Measurements from ENCODE around the gene COL5A2. TPM values are rescaled to one million over a fixed set of nuclear protein-coding genes. Genes with fewer than 3 reads are reported as not detected.

The COL5A2 gene
- total RNA-seq, result 100 to 1,000 TPM in 1 of 3 donors, 10 to 100 TPM in 2; 22.7 to 111 (median 30.8) TPM

- peak within 1 kb of the TSS; percentile 53 to 63 (median 55) for H3K4me3 ChIP-seq
- no peaks in the 10 kb centered on the region for H3K9me3 ChIP-seq
- H3K27me3 ChIP-seq, result no peaks in the 10 kb centered on the region
- intact Hi-C loops (cut with DNase I; ENCODE audit: low total_unique reads), result no loop called here
- H3K36me3 ChIP-seq, result no peaks in the 10 kb centered on the region
- TF ChIP-seq POLR2AphosphoS5 (IDR thresholded peaks at IDR 0.05) (peak in 1 of 3 donors; percentile 55), POLR2A (IDR thresholded peaks at IDR 0.05) (no peak)
- no peaks in the 10 kb centered on the region for H3K4me1 ChIP-seq
- DNase-seq (ENCODE audit: low spot score in 2 of 2), result peak in 1 of 2 donors; percentile 25
- peak within 1 kb of the TSS; percentile 52 to 65 for H3K27ac ChIP-seq
These were observed at the start of gene COL5A2 for GRCh38 chr2:189179570-189179950. Gene COL5A2, minus strand, starts transcription at chr2:189179761. Its CDS starts 157 bp downstream, at chr2:189179604.

GRCh38 chr2:189226017-189226416, 46.5 kb upstream of the COL5A2 start:
- no peak for DNase-seq (ENCODE audit: low spot score in 2 of 2)
- Histone ChIP-seq H3K4me1 (no peaks in the 10 kb centered on the region), H3K36me3 (no peaks in the 10 kb centered on the region), H3K27ac (no peak overlapping the region), H3K27me3 (no peaks in the 10 kb centered on the region), H3K9me3 (no peaks in the 10 kb centered on the region), H3K4me3 (no peak overlapping the region)
- intact Hi-C loops (cut with DNase I; ENCODE audit: low total_unique reads), result no loop called here
- TF ChIP-seq CTCF (IDR thresholded peaks at IDR 0.05) (no peak), POLR2AphosphoS5 (IDR thresholded peaks at IDR 0.05) (no peak), POLR2A (IDR thresholded peaks at IDR 0.05) (no peak)

- Histone ChIP-seq H3K36me3 (no peaks in the 10 kb centered on the region), H3K4me3 (no peak overlapping the region), H3K27ac (no peak overlapping the region), H3K9me3 (no peaks in the 10 kb centered on the region), H3K4me1 (no peaks in the 10 kb centered on the region), H3K27me3 (no peaks in the 10 kb centered on the region)
- TF ChIP-seq POLR2A (IDR thresholded peaks at IDR 0.05), result no peak
- no peak for TF ChIP-seq CTCF (IDR thresholded peaks at IDR 0.05)
- no peak for TF ChIP-seq POLR2AphosphoS5 (IDR thresholded peaks at IDR 0.05)
- DNase-seq (ENCODE audit: low spot score in 2 of 2), result no peak
- intact Hi-C loops (cut with DNase I; ENCODE audit: low total_unique reads), result no loop called here
These were observed 45.5 kb upstream of the COL5A2 start for GRCh38 chr2:189225032-189225431.

- no peak for DNase-seq (ENCODE audit: low spot score in 2 of 2)
- no peaks in the 10 kb centered on the region for H3K27me3 ChIP-seq
- H3K4me1 ChIP-seq, result no peaks in the 10 kb centered on the region
- H3K4me3 ChIP-seq, result no peak overlapping the region
- TF ChIP-seq CTCF (IDR thresholded peaks at IDR 0.05) (no peak), POLR2A (IDR thresholded peaks at IDR 0.05) (no peak), POLR2AphosphoS5 (IDR thresholded peaks at IDR 0.05) (no peak)
- no peaks in the 10 kb centered on the region for H3K36me3 ChIP-seq
- no peak overlapping the region for H3K27ac ChIP-seq
- intact Hi-C loops (cut with DNase I; ENCODE audit: low total_unique reads), result no loop called here
- H3K9me3 ChIP-seq, result no peaks in the 10 kb centered on the region
These were observed 43.0 kb upstream of the COL5A2 start for GRCh38 chr2:189222468-189223105.

- H3K4me3 ChIP-seq, result no peak overlapping the region
These were observed 42.4 kb upstream of the COL5A2 start for GRCh38 chr2:189221811-189222467.

More at GRCh38 chr2:189221811-189222467, 42.4 kb upstream of the COL5A2 start:
- intact Hi-C loops (cut with DNase I; ENCODE audit: low total_unique reads), result no loop called here
- no peak for DNase-seq (ENCODE audit: low spot score in 2 of 2)
- H3K27me3 ChIP-seq, result no peaks in the 10 kb centered on the region
- no peaks in the 10 kb centered on the region for H3K9me3 ChIP-seq
- no peak overlapping the region for H3K27ac ChIP-seq
- H3K36me3 ChIP-seq, result no peaks in the 10 kb centered on the region
- TF ChIP-seq POLR2A (IDR thresholded peaks at IDR 0.05) (no peak), POLR2AphosphoS5 (IDR thresholded peaks at IDR 0.05) (no peak), CTCF (IDR thresholded peaks at IDR 0.05) (no peak)
- no peaks in the 10 kb centered on the region for H3K4me1 ChIP-seq
